GM23338 (cell line): ENCODE results near the gene SARDH. TPM values are rescaled to one million over a fixed set of nuclear protein-coding genes. Genes with fewer than 3 reads are reported as not detected.

Source experiments
- ATAC-seq: fragments of 200-7000 bp; cut with Tn5 transposase; 3 replicates; pipeline ENCODE4 v1.9.1; 2020
- DNase-seq: peaks from one replicate; pipeline ENCODE4 v3.0.0-alpha.2; 2015; ENCODE audit warnings: low spot score
- H2AFZ ChIP-seq: fragments of 200-600 bp; sonication (generic); 2 replicates; pipeline ENCODE4 v1.8.0; 2016; ENCODE audit warnings: antibody characterized with exemption, mild to moderate bottlenecking, moderate library complexity
- H3F3A ChIP-seq: fragments of 200-600 bp; sonication (generic); replicated peaks from 2 replicates; pipeline ENCODE4 v1.8.0; 2017; ENCODE audit warnings: antibody characterized with exemption, mixed run types, low read depth
- H3K27ac ChIP-seq: fragments of 200-600 bp; sonication (generic); 2 replicates; pipeline ENCODE4 v1.6.1; 2016; ENCODE audit warnings: low read depth
- H3K27me3 ChIP-seq: fragments of 200-600 bp; sonication (generic); 2 replicates; pipeline ENCODE4 v1.8.0; 2016; ENCODE audit warnings: mild to moderate bottlenecking, mixed run types, moderate library complexity; ENCODE audit not compliant: insufficient read depth
- H3K36me3 ChIP-seq: fragments of 200-600 bp; sonication (generic); 2 replicates; pipeline ENCODE4 v1.8.0; 2016; ENCODE audit warnings: mild to moderate bottlenecking; ENCODE audit not compliant: insufficient read depth
- H3K4me1 ChIP-seq: fragments of 200-600 bp; sonication (generic); 2 replicates; pipeline ENCODE4 v1.8.0; 2016; ENCODE audit warnings: mild to moderate bottlenecking, moderate library complexity; ENCODE audit not compliant: insufficient read depth
- H3K4me2 ChIP-seq: fragments of 200-600 bp; sonication (generic); 2 replicates; pipeline ENCODE4 v1.7.1; 2017; ENCODE audit warnings: mixed run types
- H3K4me3 ChIP-seq: fragments of 200-600 bp; sonication (generic); 2 replicates; pipeline ENCODE4 v1.6.1; 2016; ENCODE audit warnings: mixed run types
- H3K79me2 ChIP-seq: fragments of 200-600 bp; sonication (generic); replicated peaks from 2 replicates; pipeline ENCODE4 v1.8.0; 2017; ENCODE audit warnings: mild to moderate bottlenecking; ENCODE audit not compliant: insufficient read depth
- H3K9me2 ChIP-seq: fragments of 200-600 bp; sonication (generic); 2 replicates; pipeline ENCODE4 v1.8.0; 2017; ENCODE audit not compliant: insufficient read depth
- H4K20me1 ChIP-seq: fragments of 200-600 bp; sonication (generic); replicated peaks from 2 replicates; pipeline ENCODE4 v1.8.0; 2017; ENCODE audit warnings: mild to moderate bottlenecking; ENCODE audit not compliant: insufficient read depth
- H3K27ac Mint-ChIP-seq: 2 replicates; pipeline ENCODE4 v1.8.0; 2020; ENCODE audit warnings: inconsistent platforms, mild to moderate bottlenecking, moderate library complexity, mixed read lengths
- H3K27me3 Mint-ChIP-seq: 3 replicates; pipeline ENCODE4 v1.8.0; 2022; ENCODE audit warnings: low read depth, mild to moderate bottlenecking, moderate library complexity, mixed read lengths, inconsistent platforms; ENCODE audit not compliant: insufficient read depth, poor library complexity
- H3K36me3 Mint-ChIP-seq: 3 replicates; pipeline ENCODE4 v1.8.0; 2021; ENCODE audit warnings: low read depth, mild to moderate bottlenecking, inconsistent platforms, moderate library complexity, mixed read lengths
- H3K4me1 Mint-ChIP-seq: 3 replicates; pipeline ENCODE4 v1.8.0; 2020; ENCODE audit warnings: mild to moderate bottlenecking, inconsistent platforms, mixed read lengths
- H3K4me3 Mint-ChIP-seq: 3 replicates; pipeline ENCODE4 v1.8.0; 2021; ENCODE audit warnings: moderate library complexity, mild to moderate bottlenecking, inconsistent platforms, mixed read lengths
- H3K9me3 Mint-ChIP-seq: 3 replicates; pipeline ENCODE4 v1.8.0; 2020; ENCODE audit warnings: moderate library complexity, mild to moderate bottlenecking, inconsistent platforms, mixed read lengths
- REST ChIP-seq: IDR thresholded peaks from one replicate; pipeline ENCODE4 v1.6.1; 2018; ENCODE audit warnings: antibody characterized with exemption; ENCODE audit not compliant: unreplicated experiment
- STAT1 ChIP-seq: IDR thresholded peaks from one replicate; pipeline ENCODE4 v1.6.1; 2016; ENCODE audit warnings: antibody characterized with exemption; ENCODE audit not compliant: unreplicated experiment
- ZNF114 ChIP-seq: fragments of 250-450 bp; sonication (Bioruptor Pico); IDR thresholded peaks from 2 replicates; pipeline ENCODE4 v1.5.0; 2020; ENCODE audit warnings: mild to moderate bottlenecking, moderate library complexity
- ZNF462 ChIP-seq: fragments of 250-450 bp; sonication (Bioruptor Pico); IDR thresholded peaks from 2 replicates; pipeline ENCODE4 v1.5.0; 2020; ENCODE audit warnings: mild to moderate bottlenecking, moderate library complexity
- polyA plus RNA-seq: library from polyadenylated mRNA; unstranded; fragments of >200 nt; fragmentation: Nextera tagmentation; extraction: Ambion mirVana; gene quantifications from 2 replicates; pipeline ENCODE4 v1.2.1, GENCODE V29; 2016
- total RNA-seq: library from RNA; depleted of rRNA; stranded (reverse); fragments of >200 nt; shearing (Covaris generic); gene quantifications from 2 replicates; pipeline ENCODE4 v1.2.3, GENCODE V29; 2014

Gene SARDH
- total and polyA plus RNA-seq, 2 experiments from 2014 or later, result 2.8 to 10.4 TPM

- no peak for TF ChIP-seq ZNF462 (CRISPR knock-in tag)
Observed at GRCh38 chr9:133643978-133644760, 94.0 kb downstream of the SARDH start (continued).

GRCh38 chr9:133643362-133643755, 94.8 kb downstream of the SARDH start:
- H2AFZ ChIP-seq, result no peak overlapping the region
- Mint-ChIP-seq H3K27me3 (peaks cover 6% of the 10 kb centered on the region), H3K9me3 (no peaks in the 10 kb centered on the region), H3K27ac (no peak overlapping the region), H3K4me3 (no peak overlapping the region), H3K4me1 (peaks cover 8% of the 10 kb centered on the region), H3K36me3 (no peaks in the 10 kb centered on the region)
- ATAC-seq, result no peak
- H3K27me3 ChIP-seq, result no peaks in the 10 kb centered on the region
- H3K4me3 ChIP-seq, result no peak overlapping the region
- H4K20me1 ChIP-seq, result no peaks in the 10 kb centered on the region
- TF ChIP-seq REST (no peak), ZNF114 (CRISPR knock-in tag) (no peak), STAT1 (no peak)
- H3K9me2 ChIP-seq, result no peaks in the 10 kb centered on the region
- H3F3A ChIP-seq, result no peaks in the 10 kb centered on the region
- H3K4me1 ChIP-seq, result no peaks in the 10 kb centered on the region
- H3K4me2 ChIP-seq, result no peak overlapping the region
- H3K27ac ChIP-seq, result no peak overlapping the region
- H3K79me2 ChIP-seq, result no peaks in the 10 kb centered on the region
- DNase-seq, result no peak
- H3K36me3 ChIP-seq, result no peaks in the 10 kb centered on the region
